ENCODE measurements around the gene FAM133A.

Gene FAM133A

DNA sequence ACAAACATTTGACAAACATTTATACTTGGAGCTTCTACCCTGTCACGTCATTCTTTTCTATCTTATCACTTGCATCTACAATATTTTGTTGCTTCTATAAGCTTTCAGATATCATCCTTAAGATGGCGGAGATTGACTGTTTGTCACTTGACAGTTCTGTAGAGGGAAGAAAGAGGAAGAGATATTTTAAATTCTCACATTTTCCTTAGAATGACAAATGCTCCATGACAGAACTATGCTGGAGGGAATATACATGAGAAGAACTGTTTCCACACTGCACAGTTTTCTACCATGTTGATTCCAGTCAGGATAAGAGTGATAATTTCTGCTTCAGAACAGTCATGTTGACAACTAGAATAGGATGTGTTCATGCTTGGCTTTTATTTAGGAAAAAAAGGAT is 29.7 kb downstream of the FAM133A start:
- DNase-seq (ENCODE audit: low read depth, low spot score): no peak
- H3K4me3 ChIP-seq (ENCODE audit: low read depth, low read length): no peak overlapping the region
- TF ChIP-seq, protein P1, sequence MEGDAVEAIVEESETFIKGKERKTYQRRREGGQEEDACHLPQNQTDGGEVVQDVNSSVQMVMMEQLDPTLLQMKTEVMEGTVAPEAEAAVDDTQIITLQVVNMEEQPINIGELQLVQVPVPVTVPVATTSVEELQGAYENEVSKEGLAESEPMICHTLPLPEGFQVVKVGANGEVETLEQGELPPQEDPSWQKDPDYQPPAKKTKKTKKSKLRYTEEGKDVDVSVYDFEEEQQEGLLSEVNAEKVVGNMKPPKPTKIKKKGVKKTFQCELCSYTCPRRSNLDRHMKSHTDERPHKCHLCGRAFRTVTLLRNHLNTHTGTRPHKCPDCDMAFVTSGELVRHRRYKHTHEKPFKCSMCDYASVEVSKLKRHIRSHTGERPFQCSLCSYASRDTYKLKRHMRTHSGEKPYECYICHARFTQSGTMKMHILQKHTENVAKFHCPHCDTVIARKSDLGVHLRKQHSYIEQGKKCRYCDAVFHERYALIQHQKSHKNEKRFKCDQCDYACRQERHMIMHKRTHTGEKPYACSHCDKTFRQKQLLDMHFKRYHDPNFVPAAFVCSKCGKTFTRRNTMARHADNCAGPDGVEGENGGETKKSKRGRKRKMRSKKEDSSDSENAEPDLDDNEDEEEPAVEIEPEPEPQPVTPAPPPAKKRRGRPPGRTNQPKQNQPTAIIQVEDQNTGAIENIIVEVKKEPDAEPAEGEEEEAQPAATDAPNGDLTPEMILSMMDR (IDR thresholded peaks at IDR 0.05; ENCODE audit: low read depth, low read length): no peak
- in situ Hi-C loops (cut with HindIII; ENCODE audit: low sequenced_read_pairs): no loop called here

- no peak overlapping the region for H3K4me3 ChIP-seq (ENCODE audit: low read depth, low read length)
- in situ Hi-C loops (cut with HindIII; ENCODE audit: low sequenced_read_pairs): no loop called here
- DNase-seq (ENCODE audit: low read depth, low spot score): no peak
- TF ChIP-seq, protein P1 (IDR thresholded peaks at IDR 0.05; ENCODE audit: low read depth, low read length): no peak
Measured at GRCh38 chrX:93711076-93711475, 37.1 kb downstream of the FAM133A start.

DNA sequence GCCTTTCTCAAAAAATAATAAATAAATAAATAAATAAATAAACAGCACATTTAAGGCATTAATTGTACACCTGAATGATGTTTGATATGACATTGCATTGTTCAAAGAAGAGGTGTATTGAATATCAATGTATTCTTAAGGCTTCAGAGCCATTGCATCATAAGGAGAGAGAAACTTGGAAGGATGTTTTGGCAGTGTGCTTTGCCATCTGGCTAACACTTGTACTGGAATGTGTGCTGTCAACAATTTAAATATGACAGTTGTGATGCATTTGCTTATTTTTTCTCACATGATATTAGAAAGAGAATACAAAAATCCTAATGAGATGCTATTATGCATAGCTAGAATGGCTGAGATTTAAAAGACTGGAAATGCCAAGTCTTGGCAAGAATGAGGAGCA is 67.8 kb downstream of the FAM133A start:
- H3K4me3 ChIP-seq (ENCODE audit: low read depth, low read length): no peak overlapping the region
- in situ Hi-C loops (cut with HindIII; ENCODE audit: low sequenced_read_pairs): no loop called here
- DNase-seq (ENCODE audit: low read depth, low spot score): no peak
- TF ChIP-seq, protein P1 (IDR thresholded peaks at IDR 0.05; ENCODE audit: low read depth, low read length): no peak

DNA sequence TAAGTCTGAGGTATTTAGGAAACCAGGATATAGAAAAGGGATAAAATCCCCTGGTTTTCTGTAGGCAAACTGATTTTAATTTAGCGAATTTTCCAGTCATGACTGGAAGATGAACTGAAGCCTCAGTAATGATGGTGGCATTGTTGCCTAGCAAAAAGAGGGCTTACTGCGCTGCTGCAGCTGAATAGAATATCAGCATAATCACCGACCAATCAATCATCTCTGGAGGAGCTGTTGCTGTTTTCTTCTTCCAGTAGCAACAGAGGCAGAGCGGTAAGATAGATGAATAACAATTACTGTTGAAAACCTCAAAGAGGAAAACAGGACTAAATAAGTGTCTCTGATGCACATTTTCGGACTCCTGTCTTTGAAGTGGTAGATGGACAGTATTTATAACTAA is 86.2 kb downstream of the FAM133A start:
- no peak overlapping the region for H3K4me3 ChIP-seq (ENCODE audit: low read depth, low read length)
- no peak for DNase-seq (ENCODE audit: low read depth, low spot score)
- in situ Hi-C loops (cut with HindIII; ENCODE audit: low sequenced_read_pairs): no loop called here
- TF ChIP-seq, protein P1 (IDR thresholded peaks at IDR 0.05; ENCODE audit: low read depth, low read length): no peak

Data from astrocyte of the spinal cord (primary cell).